ENCODE data around the gene FFAR1. TPM values are rescaled to one million over a fixed set of nuclear protein-coding genes. Genes with fewer than 3 reads are reported as not detected.

The FFAR1 gene
- not detected for total RNA-seq

- DNase-seq, result no peak
- TF ChIP-seq CTCF (IDR thresholded peaks at IDR 0.05), result no peak
- TF ChIP-seq POLR2A (IDR thresholded peaks at IDR 0.05), result no peak
- intact Hi-C loops (cut with DNase I), result loop anchor here (5.0 kb wide), 1 partner anchor 70 kb away; no protein-coding TSS in a partner anchor
- Histone ChIP-seq H3K4me1 (no peaks in the 10 kb centered on the region), H3K27ac (no peak within 1 kb of the TSS), H3K4me3 (replicated peaks in 1 of 3) (no peak within 1 kb of the TSS), H3K27me3 (no peaks in the 10 kb centered on the region), H3K9me3 (no peaks in the 10 kb centered on the region), H3K36me3 (no peaks in the 10 kb centered on the region)
- WGBS, 2 donors, result 74 to 79% methylated on average over 18 of the region's 18 CpGs
Observed at GRCh38 chr19:35347171-35347929, at the start of gene FFAR1. TSS of gene FFAR1 (plus strand) at chr19:35347902. CDS start at chr19:35351552, 3,650 bp downstream.

- no peak for DNase-seq
- H3K4me3 ChIP-seq (replicated peaks in 1 of 3), result no peak overlapping the region
- H3K9me3 ChIP-seq, result no peaks in the 10 kb centered on the region
- no peak for TF ChIP-seq CTCF (IDR thresholded peaks at IDR 0.05)
- no peak for TF ChIP-seq POLR2A (IDR thresholded peaks at IDR 0.05)
- no peaks in the 10 kb centered on the region for H3K36me3 ChIP-seq
- intact Hi-C loops (cut with DNase I), result no loop called here
- 93 to 97% methylated on average over 2 of the region's 2 CpGs for WGBS, 2 donors
- no peaks in the 10 kb centered on the region for H3K27me3 ChIP-seq
- no peak overlapping the region for H3K27ac ChIP-seq
- no peaks in the 10 kb centered on the region for H3K4me1 ChIP-seq
Observed at GRCh38 chr19:35297922-35298321, 49.8 kb upstream of the FFAR1 start.

- Histone ChIP-seq H3K4me3 (replicated peaks in 1 of 3) (no peak overlapping the region), H3K9me3 (no peaks in the 10 kb centered on the region), H3K4me1 (no peaks in the 10 kb centered on the region), H3K27ac (no peak overlapping the region), H3K36me3 (no peaks in the 10 kb centered on the region), H3K27me3 (no peaks in the 10 kb centered on the region)
- intact Hi-C loops (cut with DNase I), result no loop called here
- WGBS, 2 donors, result 95% methylated on average over 5 of the region's 5 CpGs
- TF ChIP-seq POLR2A (IDR thresholded peaks at IDR 0.05) (no peak), CTCF (IDR thresholded peaks at IDR 0.05) (no peak)
- DNase-seq, result no peak
Observed at GRCh38 chr19:35298561-35298972, 49.1 kb upstream of the FFAR1 start.

GRCh38 chr19:35299523-35300338 is 48.0 kb upstream of the FFAR1 start:
- WGBS, 2 donors, result 75 to 84% methylated on average over 4 to 15 of the region's 55 CpGs
- Histone ChIP-seq H3K4me3 (replicated peaks in 1 of 3) (no peak overlapping the region), H3K27ac (no peak overlapping the region), H3K4me1 (no peaks in the 10 kb centered on the region), H3K27me3 (no peaks in the 10 kb centered on the region), H3K36me3 (no peaks in the 10 kb centered on the region), H3K9me3 (no peaks in the 10 kb centered on the region)
- intact Hi-C loops (cut with DNase I), result no loop called here
- TF ChIP-seq POLR2A (IDR thresholded peaks at IDR 0.05) (no peak), CTCF (IDR thresholded peaks at IDR 0.05) (no peak)
- no peak for DNase-seq

GRCh38 chr19:35300339-35300649 is 47.4 kb upstream of the FFAR1 start:
- WGBS, 2 donors, result 90% methylated on average over 10 of the region's 10 CpGs; no CpG with 5 or more reads in 1 of the 2 donors
- no peaks in the 10 kb centered on the region for H3K27me3 ChIP-seq
- no peak overlapping the region for H3K27ac ChIP-seq
- no peaks in the 10 kb centered on the region for H3K9me3 ChIP-seq
- no peak overlapping the region for H3K4me3 ChIP-seq (replicated peaks in 1 of 3)
- no peaks in the 10 kb centered on the region for H3K4me1 ChIP-seq
- H3K36me3 ChIP-seq, result no peaks in the 10 kb centered on the region
- TF ChIP-seq CTCF (IDR thresholded peaks at IDR 0.05) (no peak), POLR2A (IDR thresholded peaks at IDR 0.05) (no peak)
- intact Hi-C loops (cut with DNase I), result no loop called here
- no peak for DNase-seq
